Activated T-cell treated with anti-CD3 and anti-CD28 coated beads, Interleukin-2, amount 50 U/mL, for 48 hours (primary cell): Measurements from ENCODE around the gene TBC1D23.
"Not testable (repeated sequence)": the region's sequence is repeated elsewhere in the genome, so short reads cannot be mapped to it uniquely, and the experiment has no call there.

Experiments used
- DNase-seq, 2 experiments: peaks; one replicate each; pipeline ENCODE4 v3.0.0-alpha.2; 2020

Gene TBC1D23

GRCh38 chr3:100310355-100310965 lies 49.7 kb downstream of the TBC1D23 start:
- no peak for DNase-seq

- no peak for DNase-seq
These were observed 50.2 kb downstream of the TBC1D23 start for GRCh38 chr3:100311011-100311410.

- peak; percentile 34 to 35 for DNase-seq
These were observed 55.9 kb downstream of the TBC1D23 start for GRCh38 chr3:100316641-100317069.

- DNase-seq, result no peak
These were observed 57.1 kb downstream of the TBC1D23 start for GRCh38 chr3:100317912-100318311.

GRCh38 chr3:100319951-100320350 lies 59.2 kb downstream of the TBC1D23 start:
- DNase-seq, result no peak

GRCh38 chr3:100324044-100324443 lies 63.3 kb downstream of the TBC1D23 start:
- no peak for DNase-seq

- no peak for DNase-seq
These were observed 65.0 kb downstream of the TBC1D23 start for GRCh38 chr3:100325827-100326226.

- not testable (repeated sequence) for DNase-seq
These were observed 66.6 kb downstream of the TBC1D23 start for GRCh38 chr3:100327377-100327776.

- DNase-seq, result no peak
These were observed 69.2 kb downstream of the TBC1D23 start for GRCh38 chr3:100329800-100330489.

GRCh38 chr3:100330651-100331050 lies 69.9 kb downstream of the TBC1D23 start:
- no peak for DNase-seq

- DNase-seq, result no peak
These were observed 70.9 kb downstream of the TBC1D23 start for GRCh38 chr3:100331660-100332059.

- DNase-seq, result no peak
These were observed 72.3 kb downstream of the TBC1D23 start for GRCh38 chr3:100333051-100333450.

- DNase-seq, result no peak
These were observed 73.2 kb downstream of the TBC1D23 start for GRCh38 chr3:100333970-100334487.

- peak; percentile 84 to 88 for DNase-seq
These were observed 73.9 kb downstream of the TBC1D23 start, which contains the start of gene NIT2 for GRCh38 chr3:100334488-100335351. NIT2 (plus strand) TSS chr3:100334757; CDS start chr3:100334792, 35 bp downstream.

- peak; percentile 35 for DNase-seq
These were observed 74.6 kb downstream of the TBC1D23 start for GRCh38 chr3:100335434-100335833.

GRCh38 chr3:100336229-100336628 lies 75.4 kb downstream of the TBC1D23 start:
- DNase-seq, result not testable (repeated sequence)

- no peak for DNase-seq
These were observed 78.1 kb downstream of the TBC1D23 start for GRCh38 chr3:100338911-100339310.

GRCh38 chr3:100339786-100340185 lies 79.0 kb downstream of the TBC1D23 start:
- no peak for DNase-seq

GRCh38 chr3:100340527-100340926 lies 79.7 kb downstream of the TBC1D23 start:
- no peak for DNase-seq

GRCh38 chr3:100348727-100349126 lies 87.9 kb downstream of the TBC1D23 start:
- DNase-seq, result no peak

- not testable (repeated sequence) for DNase-seq
These were observed 91.0 kb downstream of the TBC1D23 start for GRCh38 chr3:100351770-100352169.

- DNase-seq, result no peak
These were observed 91.8 kb downstream of the TBC1D23 start for GRCh38 chr3:100352296-100353231.
